Activated CD4-positive, CD25-positive, alpha-beta regulatory T cell (primary cell): Measurements from ENCODE around the gene NELL1.

Source experiments
- DNase-seq, 4 experiments: peaks; one replicate each; lab custom pipeline; 2025; lab: John Stamatoyannopoulos, UW

NELL1 gene

GRCh38 chr11:20668131-20668809 lies 1.1 kb upstream of the NELL1 start:
- no peak for DNase-seq

DNA sequence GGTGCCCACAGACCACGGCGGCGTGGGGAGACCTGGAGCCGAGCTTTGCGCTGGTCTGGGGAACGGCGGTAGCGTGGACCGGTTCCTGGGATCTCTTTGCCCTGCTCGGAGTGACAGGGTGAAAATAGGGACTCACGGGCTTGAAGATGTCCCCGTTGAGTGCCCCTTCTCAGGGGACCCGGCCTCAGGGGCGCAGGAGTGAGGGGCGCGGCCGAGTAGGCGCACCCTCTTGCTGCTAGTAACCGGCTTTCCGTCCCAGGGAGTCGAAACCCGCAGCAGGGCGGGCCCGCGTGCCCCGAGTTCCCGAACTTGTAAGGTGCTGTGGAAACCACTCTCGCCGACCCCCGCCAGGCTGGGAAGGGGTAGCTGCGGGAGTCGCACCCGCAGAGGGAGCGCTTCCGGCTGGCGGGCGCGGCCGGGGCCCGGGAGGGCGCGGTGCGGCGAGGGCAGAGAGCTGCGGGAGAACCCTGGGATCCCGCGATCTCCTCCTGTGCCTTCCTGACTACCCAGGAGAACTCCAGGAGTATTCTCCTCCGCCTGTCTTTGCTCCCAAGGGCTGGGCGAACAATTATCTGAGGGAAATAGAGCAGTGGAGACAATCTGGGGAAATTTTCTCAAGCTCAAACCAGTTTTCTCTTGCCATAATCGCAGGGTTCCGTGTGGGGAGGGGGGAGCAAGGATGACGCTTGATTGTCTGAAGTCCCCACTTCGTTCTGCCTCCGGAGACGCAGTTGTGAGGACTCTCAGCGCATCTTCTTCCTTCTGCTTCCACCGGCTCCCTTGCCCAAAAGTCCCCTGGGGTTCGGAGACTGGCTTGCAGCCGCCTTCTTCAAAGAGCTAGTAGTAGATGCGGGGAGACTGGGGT lies 666 bp downstream of the NELL1 start:
- DNase-seq, result no peak

DNA sequence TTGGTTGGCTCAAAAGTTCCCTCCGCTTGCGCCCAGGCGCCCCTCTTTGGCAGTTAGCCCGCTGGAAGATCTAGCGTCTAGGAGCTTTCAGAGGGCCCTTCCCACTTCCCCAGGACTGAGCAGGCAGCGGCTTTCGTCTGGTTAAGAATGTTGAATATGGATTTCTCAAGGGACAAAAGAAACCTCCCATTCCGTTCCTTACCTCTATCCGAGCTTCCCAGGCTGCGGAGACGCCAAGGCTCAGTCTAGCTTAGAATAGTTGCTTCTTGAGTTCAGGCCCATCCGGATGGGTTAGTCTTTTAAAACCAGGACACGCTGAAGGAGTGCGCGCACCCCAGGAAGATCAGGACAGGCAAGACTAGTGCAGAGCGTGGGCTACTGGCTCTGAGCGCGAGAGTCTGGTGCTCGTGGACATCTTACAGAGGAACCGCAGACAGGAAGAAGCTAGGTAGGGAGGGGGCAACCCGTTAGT lies 1.6 kb downstream of the NELL1 start:
- no peak for DNase-seq

- DNase-seq, result no peak
Observed at GRCh38 chr11:20671856-20672546, 2.6 kb downstream of the NELL1 start.

DNA sequence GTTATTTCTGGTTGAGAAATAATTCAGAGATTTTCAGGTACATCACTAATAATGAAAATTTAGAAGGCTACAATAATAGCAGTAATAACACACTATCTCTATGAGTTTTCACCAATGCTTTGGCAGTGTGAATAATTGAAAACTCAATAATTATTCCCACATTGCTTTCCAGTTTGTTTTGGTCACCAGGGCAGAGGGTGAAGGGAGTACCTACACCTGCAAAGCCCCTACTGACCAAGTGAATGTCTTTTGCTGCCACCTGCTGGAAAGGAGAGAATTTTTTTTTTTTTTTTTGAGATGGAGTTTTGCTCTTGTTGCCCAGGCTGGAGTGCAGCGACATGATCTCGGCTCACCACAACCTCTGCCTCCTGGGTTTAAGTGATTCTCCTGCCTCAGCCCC lies 3.2 kb downstream of the NELL1 start:
- DNase-seq, result no peak

DNA sequence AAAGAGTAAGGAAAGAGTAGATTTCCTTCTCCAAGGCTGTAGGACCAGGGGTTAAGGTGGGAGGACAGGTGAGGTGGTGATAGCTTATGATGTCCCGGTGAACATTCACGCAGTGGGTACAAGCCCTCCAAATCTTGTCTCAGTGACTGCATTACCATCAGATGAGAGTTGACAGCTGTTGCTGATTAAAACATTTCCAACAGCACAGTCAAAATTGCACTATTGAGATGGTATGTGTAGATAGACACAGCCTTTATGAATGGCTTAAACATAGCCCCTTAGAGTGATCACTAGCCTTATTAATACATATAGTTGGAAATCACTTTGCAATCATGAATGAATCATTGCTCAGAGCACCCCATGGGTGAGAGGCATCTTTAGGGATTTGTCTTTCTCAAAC lies 7.3 kb downstream of the NELL1 start:
- DNase-seq, result no peak

- no peak for DNase-seq
Observed at GRCh38 chr11:20688761-20689160, 19.4 kb downstream of the NELL1 start.

GRCh38 chr11:20707876-20708275 lies 38.5 kb downstream of the NELL1 start:
- DNase-seq, result no peak

DNA sequence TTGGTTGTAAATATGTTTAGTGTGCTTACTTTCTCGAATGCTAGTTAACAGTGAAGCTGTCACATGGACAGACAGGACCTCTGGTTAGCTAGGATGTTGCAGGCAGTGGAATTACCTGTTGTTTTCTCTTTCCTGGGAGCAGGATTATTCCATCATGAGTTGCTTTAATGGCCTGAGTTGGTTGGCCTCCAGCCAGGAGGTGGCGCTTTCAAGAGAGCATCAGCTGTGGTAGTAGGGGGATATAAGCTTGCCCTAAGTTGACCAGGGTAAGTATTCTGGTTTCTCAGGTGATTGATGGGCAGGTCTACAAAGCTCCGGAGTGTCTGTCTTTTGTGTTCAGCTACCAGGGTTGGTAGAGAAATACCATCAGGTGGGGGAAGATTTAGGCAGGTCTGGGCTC lies 43.5 kb downstream of the NELL1 start:
- no peak for DNase-seq

- DNase-seq, result no peak
Observed at GRCh38 chr11:20715464-20715863, 46.1 kb downstream of the NELL1 start.

DNA sequence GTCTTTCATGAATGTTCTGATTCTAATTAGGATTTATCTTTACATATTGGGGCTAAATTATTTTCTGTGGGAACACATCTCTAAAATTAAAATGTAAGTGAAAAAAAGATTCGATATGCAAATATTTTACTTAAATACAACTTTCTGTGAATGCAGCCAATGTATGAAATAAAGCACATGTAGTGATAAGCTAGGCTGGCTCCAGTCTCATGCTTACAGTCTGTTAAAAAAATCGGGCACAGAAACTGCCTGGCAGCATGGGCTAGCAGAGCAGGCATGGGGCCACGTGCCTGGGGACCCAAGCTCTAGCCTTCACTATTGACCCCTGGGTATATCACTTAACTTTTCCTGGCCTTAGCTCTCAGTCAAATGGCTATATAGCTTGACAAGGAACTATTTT lies 46.5 kb downstream of the NELL1 start:
- DNase-seq, result no peak

DNA sequence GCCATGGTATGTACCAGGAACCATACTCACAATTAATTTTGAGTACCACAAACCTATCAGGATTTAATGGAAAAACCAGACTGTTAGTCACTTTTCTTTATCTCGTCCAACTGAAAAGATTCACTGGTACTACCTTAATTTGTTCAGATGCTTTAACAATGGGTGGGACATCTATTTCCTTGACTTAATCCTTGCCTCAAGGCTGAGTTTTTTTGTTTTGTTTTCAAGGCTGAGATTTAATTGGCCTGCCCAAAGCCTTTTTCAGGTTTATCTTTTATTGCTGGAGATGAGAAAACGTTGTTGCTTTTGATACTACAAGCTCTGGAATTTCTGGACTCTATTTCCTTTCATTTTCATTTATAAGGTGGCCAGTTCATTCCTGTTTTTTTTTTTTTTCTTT lies 50.4 kb downstream of the NELL1 start:
- DNase-seq, result no peak

DNA sequence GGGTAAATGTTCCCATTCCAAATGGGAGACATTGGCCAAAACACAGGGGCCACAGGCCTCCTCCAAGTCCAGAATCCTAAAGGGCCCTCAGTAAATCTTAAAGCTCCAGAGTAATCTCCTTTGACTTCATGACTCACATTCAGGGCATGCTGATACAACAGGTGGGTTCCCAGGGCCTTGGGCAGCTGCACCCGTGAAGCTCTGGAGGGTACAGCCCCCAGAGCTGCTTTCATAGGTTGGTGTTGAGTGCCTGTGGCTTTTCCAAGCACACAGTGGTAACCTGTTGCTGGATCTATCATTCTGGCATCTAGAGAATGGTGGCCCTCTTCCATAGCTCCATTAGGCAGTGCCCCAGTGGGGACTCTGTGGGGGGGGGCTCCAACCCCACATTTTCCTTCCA lies 54.0 kb downstream of the NELL1 start:
- DNase-seq, result no peak

DNA sequence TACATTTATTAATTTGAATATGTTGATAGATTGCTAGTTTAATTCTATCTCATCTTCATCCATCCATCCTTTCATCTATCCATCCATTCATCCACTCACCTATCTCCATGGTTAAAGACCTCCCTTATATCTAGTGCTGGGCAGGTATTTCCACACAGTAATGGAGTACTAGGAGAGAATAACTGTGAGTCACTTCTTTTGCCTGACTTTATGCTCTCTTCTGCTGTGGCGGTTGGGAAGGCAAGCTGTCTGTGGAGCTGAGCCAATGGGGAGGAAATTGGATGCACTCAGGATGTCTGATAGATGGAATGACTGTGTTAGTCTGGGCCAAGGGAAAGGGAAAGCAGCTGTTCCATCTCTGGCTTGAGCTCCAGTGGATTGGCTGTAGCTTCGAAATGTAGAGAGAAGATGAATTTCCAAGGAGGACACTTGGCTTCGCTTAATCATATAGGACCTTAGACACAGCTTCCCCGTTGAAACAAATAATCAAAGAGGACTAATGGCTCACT lies 60.3 kb downstream of the NELL1 start:
- no peak for DNase-seq

DNA sequence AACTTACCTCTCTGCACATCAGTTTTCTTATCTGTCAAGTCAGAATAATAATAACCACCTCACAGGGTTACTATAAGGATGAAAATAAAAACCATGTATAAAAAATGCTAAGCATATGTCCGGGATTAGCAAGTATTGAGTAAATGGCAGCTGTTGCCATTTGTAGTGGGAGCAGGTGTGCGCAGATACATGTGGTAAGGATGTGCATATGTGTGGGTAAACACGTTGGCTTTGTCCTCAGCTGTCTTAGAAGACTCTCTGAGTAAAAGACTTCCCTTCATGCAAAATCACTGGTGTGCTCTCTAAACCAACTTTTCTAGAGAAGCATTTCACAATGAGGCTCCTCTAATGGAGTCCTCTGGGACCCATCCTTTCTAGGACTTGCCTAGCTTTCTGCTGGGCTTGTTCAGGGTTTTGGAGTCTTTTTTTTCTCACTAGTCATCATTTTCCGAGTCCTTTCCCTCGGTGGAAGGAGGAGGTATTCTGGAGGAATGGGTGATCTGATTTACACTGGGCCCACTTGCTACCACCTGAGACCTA lies 62.4 kb downstream of the NELL1 start:
- no peak for DNase-seq

GRCh38 chr11:20739107-20739506 lies 69.7 kb downstream of the NELL1 start:
- DNase-seq, result no peak

- no peak for DNase-seq
Observed at GRCh38 chr11:20739577-20739976, 70.2 kb downstream of the NELL1 start.

- no peak for DNase-seq
Observed at GRCh38 chr11:20754933-20755332, 85.5 kb downstream of the NELL1 start.

- no peak for DNase-seq
Observed at GRCh38 chr11:20759541-20759940, 90.2 kb downstream of the NELL1 start.

DNA sequence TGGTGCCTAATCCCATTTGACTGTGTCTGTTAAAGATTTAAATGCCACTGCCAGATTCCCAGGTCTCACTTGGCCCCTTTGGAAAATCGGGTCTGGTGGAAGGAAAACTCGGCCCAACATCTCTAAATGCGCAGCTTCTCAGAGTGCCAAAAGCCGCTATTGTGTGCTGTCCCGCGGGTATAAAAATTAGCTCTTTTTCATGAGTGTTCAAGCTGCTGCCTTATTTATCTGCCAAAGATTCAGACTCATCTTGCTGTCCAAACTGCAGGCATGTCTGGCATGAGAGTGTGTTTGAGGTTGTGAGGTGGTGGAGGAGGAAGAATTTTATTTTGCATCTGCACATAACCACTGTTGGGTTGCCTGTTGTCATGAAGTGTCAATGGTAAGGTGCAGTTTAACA lies 91.4 kb downstream of the NELL1 start:
- DNase-seq, result no peak

GRCh38 chr11:20762116-20762844 lies 92.9 kb downstream of the NELL1 start:
- DNase-seq, result no peak

- DNase-seq, result no peak
Observed at GRCh38 chr11:20762980-20763379, 93.6 kb downstream of the NELL1 start.
